ENCODE results near the gene ZMYND8.
A peak's percentile ranks its signal among the peaks of the same experiment; 100 is the strongest.
"Not testable (repeated sequence)": the region's sequence is repeated elsewhere in the genome, so short reads cannot be mapped to it uniquely, and the experiment has no call there.

ZMYND8 gene

DNA sequence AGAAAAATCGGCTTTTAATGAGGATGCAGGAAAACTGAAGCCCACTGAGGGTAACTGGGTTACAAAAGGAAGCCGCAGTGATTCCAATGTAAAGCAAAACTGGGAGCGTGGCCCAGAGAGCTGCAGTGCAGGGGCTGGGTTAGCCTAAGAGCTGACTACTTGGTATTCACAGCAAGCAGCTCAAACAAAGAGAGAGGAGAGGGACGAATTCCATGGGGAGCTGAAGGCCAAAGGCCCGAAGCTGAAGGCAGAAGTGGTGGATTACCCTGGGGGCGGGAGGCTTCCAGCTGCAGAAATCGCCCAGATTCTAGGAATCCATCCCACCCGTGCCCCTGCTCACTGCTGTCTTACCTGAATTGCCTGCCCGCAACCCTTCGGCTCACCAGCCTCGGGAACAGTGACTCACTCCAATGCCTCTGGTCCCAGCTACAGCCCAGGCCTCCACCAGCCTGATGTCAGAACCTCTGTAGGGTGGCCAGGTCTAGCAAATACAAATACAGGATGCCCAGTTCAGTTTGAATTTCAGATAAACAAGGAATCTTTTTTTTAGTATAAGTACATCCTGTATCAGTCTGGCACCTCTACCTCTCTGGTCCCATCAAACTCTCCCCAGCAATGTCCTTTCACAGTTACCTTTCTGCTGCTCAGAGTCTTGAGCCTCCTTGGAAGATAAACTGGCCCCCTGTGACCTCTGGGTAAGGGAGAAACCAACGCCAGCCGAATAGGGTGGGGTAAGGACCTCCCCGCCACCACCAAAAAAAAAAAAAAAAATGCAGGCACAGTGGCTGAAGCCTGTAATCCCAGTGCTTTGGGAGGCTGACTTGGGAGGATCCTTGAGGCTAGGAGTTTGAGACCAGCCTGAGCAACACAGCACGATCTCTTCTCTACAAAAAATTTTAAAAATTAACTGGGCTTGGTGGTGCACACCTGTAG, 14.6 kb upstream of the ZMYND8 start:
- DNase-seq = no peak

- DNase-seq = no peak
Observed at GRCh38 chr20:47370214-47370613, 13.7 kb upstream of the ZMYND8 start.

DNA sequence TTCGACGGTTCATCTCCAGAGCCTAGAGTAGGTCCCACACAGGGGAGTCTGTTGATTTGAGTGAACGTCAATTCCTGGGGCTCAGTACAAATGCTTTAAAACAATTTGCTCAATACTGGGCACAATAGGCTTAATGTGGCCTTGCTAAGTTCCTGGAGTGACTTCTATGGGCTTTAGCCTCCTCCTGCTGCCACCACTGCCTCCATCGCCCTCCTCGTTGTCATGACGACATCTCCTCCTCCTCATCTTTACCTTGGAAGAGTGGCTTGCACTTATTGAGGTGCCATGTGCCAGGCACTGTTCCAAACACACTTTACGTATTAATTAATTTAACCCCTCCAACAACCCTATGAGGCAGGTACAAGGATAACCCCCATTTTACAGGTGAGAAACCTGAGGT, 11.8 kb upstream of the ZMYND8 start:
- DNase-seq = no peak

DNA sequence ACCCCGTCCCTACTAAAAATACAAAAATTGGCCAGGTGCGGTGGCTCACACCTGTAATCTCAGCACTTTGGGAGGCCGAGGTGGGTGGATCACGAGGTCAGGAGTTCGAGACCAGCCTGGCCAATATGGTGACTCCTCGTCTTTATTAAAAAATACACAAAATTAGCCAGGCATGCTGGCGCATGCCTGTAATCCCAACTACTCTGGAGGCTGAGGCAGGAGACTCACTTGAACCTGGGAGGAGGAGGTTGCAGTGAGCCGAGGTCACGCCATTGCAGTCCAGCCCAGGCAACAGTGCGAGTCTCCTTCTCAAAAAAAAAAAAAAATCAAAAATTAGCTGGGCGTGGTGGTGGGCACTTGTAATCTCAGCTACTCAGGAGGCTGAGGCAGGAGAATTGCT, 9.8 kb upstream of the ZMYND8 start:
- DNase-seq = not testable (repeated sequence)

DNA sequence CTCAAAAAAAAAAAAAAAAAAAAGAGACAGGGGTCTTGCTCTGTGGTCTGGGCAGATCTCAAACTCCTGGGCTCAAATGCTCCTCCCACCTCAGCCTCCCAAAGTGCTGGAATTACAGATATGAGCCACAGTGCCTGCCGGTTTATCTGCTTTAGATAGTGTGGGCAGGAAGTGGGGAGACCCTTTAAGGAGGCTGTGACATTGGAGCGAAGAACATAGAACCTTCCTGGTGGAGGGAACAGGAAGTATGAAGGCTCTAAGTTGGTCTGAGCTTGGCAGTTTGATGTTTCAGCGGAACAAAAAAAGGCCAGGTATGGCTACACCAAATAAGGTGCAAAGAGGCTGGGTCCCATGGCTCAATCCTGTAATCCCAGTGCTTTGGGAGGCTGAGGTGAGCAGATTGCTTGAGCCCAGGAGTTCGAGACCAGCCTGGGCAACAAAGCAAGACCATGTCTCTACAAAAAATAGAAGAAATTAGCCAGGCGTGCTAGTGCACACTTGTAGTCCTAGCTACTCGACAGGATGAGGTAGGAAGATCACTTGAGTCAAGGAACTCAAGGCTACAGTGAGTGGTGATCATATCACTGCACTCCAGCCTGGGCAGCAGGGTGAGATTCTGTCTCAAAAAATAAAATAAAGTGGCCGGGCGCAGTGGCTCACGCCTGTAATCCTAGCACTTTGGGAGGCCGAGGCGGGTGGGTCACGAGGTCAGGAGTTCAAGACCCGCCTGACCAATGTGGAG, 8.7 kb upstream of the ZMYND8 start:
- no peak for DNase-seq

GRCh38 chr20:47362361-47363219, 6.1 kb upstream of the ZMYND8 start:
- no peak for DNase-seq

DNA sequence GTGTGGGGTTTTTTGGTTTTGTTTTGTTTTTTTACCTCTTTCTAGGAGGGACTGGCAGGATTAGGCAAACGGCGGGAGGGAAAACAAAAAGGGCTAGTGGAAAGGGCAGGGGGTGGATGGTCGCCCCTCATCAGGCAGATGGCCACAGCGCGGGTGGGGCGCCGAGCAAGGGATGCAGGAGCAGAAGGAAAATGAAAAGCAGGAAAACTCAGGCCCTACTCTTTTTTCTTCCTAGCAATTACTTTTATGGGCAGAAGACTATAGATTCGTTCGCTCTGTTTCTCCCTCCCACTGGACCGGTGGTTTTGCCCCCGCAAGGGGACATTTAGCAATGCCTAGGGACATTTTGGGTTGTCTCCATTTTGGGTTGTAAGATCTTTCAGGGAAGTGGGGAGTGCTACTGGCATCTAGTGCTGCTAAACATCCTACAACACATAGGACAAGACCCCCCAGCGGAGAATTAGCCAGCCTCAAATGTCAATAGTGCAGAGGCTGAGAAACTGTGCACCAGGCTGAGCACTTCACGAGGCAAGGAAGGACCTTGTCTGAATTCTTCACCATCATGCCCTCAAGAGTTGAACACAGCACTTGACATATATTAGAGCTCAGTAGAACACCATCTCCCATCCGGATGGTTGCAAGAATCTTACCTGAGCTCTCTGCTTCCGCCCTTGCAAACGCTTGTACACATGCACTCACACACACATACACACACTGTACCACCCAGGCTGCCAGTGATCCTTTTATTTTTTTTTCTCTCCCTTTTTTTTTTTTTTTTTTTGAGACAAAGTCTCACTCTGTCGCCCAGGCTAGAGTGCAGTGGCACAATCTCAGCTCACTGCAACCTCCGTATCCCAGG, 4.8 kb upstream of the ZMYND8 start:
- DNase-seq = no peak

DNA sequence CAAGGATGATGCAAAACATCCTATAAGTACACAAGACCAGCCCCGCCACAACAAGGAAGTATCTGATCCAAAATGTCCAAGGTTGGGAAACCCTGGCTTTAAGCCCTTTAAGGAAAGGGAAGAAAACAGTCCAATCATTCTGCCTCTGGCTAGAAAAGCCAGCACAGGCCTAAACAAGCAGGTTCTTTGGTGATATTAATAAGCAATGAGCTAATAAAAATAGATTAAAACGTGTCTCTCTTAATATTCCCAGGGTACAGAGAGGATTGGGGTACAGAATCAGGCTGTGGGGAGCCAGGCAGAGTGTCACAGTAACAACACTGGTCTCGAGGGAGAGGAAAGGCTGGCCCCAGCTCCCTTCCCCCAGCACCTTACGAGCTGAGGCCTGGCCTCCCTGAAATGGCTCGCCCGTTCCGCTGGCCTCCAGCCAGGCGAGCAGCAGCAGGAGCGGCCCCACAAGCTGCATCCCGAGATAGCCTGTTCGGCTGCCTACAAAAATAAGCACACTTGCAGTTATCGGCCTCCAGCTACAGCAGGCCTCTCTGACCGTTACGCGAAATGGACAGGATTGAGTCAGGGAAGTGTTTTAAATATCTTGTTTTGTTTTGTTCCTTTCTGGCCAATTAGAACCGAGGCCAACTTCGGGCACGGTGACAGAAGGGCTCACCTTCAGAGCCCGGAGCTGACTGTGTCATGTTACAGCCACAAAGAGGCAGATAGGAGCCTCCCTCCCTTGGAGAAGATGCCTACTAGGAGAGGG, 4.0 kb upstream of the ZMYND8 start:
- no peak for DNase-seq

DNA sequence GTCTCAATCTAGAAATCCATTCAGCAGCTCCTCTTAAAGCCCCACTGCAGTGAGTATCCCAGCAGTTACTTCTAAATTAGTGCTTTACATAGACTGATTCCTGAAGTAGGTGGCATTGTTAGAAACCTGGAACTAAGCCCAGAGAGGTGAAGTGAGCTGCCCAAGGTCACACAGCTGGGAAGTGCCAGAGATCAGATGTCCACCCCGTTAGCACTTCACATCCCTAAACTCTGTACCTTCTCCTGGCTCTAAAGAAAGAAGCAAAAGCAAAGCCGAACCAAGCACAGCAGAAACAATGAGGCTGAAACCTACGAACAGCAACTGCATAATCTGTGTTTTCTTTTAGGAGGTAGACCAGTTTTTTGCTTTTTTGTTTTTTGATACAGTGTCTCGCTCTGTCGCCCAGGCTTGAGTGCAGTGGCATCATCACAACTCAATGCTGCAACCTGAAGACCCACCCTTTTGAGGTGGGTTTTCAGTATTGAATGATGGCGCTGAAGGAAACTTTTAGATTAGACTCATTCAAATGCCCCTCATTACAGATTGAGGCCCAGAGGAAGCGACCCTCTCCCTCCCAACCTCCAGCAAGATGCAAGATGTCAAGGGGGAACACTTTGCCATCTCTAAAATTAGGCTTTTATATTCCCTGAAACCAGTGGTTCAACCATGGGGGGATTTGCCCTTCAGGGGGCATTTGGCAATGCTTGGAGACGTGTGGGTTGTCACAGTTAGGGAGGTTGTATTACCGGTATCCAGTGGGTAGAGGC, 3.2 kb upstream of the ZMYND8 start:
- DNase-seq = no peak

- DNase-seq = no peak
Observed at GRCh38 chr20:47358672-47359529, 2.4 kb upstream of the ZMYND8 start.

DNA sequence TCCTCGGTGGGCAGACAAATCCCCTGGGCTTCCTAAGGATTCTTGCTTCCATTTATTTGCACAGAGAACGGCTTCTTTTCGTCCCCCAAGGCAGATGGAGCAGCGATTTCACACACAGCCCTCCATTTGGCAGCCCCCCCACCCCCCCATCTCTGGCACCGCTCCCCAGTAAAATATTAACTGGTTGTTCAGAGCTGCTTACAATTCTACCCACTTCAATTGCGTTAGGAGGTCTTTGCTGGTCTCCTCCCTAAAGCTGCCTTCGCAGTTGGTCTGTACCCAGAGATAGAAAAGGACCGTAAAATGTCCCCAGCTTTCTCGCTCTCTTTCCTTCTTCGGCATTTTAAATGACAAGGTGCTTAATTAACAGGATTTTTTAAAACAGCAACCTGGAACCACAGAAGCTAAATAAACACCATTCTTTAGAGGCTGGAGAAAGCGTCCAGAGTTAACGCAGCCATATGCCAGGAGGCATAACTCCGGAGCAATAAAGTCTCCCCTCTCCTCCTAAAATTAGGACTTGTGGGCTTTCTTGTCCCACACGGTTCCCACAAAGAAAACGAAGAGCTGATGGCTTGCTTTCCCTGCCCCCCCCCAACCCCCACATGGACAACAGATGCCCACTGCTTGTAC, 1.7 kb upstream of the ZMYND8 start:
- no peak for DNase-seq

GRCh38 chr20:47357296-47358038, 968 bp upstream of the ZMYND8 start:
- DNase-seq = peak; percentile 31 to 78 (median 47)

GRCh38 chr20:47356220-47356525, 326 bp downstream of the ZMYND8 start:
- no peak for DNase-seq

DNA sequence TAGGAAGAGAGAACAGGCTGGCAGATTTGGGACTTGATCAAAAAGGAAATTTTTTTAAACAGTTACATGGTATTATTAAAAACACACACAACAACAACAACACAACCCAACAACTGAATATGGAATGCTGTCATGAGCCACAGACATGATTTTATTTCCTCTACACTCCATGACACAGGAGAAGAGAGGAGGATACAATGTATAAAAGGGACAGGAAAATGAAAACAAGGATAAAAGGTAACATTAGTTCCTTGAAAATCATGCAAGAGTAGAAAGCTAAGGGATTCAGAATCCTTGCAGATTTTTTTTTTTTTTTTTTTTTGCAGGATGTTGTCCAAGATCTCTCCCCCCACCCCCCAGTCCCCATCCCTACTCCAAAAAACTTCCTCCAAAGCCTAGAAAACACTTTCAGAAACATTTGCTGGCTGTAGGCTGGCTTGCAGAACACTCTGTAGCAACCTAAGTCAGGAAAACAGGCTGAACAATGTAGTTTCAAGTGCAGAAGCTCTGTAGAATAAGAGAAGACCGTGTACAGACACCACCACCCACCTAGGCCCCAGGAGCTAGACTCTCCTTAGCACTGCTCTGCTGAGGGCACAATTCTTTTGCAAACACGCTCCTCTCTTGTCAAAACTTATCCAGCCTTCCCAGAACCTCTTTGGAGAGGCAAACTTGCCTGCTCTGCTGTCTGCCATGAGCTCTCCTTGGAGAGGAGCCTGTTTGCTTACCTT, 845 bp downstream of the ZMYND8 start:
- DNase-seq = peak in 1 of 5 donors; percentile 29

DNA sequence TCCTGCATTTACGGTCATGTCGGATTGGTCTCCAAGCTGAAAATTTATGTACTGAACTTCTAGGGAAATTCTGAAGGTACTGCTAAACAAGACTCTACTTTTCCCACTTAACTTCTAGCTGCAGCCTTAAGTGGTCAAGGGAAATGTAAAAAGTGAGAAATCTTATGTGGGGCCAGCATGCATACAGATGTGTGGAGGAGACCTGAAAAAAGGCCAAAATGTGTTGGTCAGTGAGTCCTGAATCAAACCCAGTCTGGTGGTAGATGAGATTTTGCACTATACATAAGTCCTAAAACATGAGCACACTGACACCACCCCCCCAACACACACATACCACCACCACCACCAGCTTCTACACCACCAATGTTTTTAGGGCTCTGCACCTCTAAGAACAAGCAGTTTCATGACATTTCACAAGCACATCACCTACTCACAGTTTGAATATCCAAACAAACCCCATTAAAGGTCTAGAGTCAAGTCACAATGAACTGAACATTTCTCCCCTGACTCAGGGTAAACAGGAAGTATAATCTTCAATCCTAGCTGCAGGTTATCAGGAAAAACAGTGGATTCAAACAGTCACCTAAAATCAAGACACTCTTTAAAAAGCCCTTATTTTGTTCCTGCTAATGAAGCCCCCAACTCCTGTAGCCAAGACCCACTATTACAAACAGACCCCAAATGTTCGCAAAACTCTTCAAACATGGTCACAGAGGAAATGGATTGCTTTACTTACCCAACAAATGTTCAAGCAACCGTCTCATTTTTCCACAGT, 1.6 kb downstream of the ZMYND8 start:
- peak in 1 of 5 donors; percentile 19 for DNase-seq

DNA sequence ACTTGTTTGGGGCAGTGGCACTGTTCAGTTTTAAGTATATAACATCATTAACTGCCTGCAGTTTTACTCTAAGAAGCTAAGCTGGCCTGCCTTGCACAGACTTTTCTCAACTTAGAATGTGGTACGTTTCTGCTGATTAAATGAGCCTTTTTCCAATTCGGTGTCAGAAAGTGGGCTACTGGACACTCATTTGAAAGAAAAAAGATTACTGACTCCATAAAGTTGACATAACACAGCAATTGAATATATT, 2.1 kb downstream of the ZMYND8 start:
- no peak for DNase-seq
